ENCODE data around the gene SLC51B.
"Not testable (repeated sequence)": the region's sequence is repeated elsewhere in the genome, so short reads cannot be mapped to it uniquely, and the experiment has no call there.

Gene SLC51B

DNA sequence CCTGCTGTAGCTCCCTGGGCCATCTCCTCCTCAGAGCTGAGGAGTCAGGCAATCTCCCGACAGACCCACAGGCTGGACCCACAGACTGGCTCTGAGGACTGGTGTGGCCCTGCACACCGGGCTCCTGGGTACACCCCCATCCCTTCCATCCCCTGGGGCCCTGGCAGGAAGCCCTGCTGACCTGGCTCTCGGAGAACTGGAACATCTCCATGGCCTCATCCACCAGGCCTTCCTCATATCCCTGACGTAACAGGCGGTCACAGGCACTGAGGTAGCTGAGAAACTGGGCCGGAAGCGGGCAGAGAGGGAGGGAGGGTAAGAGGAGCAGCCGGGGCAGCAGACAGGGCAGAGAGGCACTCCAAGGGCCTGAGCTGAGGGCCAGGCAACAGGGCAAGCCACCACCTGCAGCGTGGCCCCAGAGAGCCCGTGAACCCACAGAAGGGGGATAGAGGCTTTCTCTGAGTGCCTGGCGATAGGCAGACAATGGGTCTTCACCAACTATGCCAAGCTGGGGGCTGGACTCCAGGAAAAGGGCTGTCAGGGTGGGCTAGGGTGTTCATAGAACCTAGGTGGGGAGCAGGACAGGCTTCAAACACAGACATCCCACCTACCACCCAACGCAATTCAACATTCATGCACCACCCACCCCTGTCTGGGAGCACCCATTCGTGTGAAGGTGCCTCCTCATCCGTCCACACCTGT lies 49.3 kb downstream of the SLC51B start:
- in situ Hi-C loops (cut with HindIII; ENCODE audit: low sequenced_read_pairs): no loop called here
- no peak for DNase-seq (ENCODE audit: low read depth)
- TF ChIP-seq, protein P1, sequence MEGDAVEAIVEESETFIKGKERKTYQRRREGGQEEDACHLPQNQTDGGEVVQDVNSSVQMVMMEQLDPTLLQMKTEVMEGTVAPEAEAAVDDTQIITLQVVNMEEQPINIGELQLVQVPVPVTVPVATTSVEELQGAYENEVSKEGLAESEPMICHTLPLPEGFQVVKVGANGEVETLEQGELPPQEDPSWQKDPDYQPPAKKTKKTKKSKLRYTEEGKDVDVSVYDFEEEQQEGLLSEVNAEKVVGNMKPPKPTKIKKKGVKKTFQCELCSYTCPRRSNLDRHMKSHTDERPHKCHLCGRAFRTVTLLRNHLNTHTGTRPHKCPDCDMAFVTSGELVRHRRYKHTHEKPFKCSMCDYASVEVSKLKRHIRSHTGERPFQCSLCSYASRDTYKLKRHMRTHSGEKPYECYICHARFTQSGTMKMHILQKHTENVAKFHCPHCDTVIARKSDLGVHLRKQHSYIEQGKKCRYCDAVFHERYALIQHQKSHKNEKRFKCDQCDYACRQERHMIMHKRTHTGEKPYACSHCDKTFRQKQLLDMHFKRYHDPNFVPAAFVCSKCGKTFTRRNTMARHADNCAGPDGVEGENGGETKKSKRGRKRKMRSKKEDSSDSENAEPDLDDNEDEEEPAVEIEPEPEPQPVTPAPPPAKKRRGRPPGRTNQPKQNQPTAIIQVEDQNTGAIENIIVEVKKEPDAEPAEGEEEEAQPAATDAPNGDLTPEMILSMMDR (IDR thresholded peaks at IDR 0.05; ENCODE audit: low read depth, low read length, missing control alignments): no peak
- no peak overlapping the region for H3K4me3 ChIP-seq (ENCODE audit: low read depth, low read length)

DNA sequence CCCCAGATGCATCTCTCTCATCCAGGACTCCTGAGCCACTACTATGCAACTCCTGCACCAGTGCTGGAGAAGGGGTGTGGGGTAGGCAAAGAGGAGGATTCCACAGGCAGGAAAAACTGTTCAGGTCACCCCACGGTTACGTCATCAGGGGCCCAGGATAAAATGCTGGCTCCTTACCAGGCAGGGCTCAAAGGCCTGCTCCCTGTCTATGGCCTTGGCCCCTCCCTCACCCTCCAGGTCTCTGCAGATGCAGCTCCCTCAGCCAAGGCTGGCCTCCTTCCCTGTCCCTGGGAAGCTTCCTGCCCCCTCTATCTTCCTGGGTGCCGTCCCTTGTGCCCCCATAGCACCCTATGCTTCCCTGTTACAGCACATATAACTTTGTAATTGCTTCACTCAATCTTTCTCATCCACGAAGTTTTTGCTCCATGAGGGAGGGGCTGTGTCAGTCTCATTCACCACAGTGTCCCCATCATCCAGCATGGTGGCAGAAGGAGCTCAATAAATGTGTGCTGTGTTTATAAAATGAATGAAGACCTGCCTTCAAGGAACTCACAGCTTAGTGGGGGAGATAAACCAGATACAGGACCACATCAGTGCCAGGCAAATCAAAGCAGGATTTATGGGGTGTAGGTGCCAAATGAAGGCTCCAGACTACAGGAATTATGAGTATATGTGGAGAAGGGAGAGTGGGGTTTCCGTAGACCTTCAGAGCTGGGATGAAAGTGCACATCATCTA lies 50.0 kb downstream of the SLC51B start:
- TF ChIP-seq, protein P1 (IDR thresholded peaks at IDR 0.05; ENCODE audit: low read depth, low read length, missing control alignments): no peak
- no peak for DNase-seq (ENCODE audit: low read depth)
- in situ Hi-C loops (cut with HindIII; ENCODE audit: low sequenced_read_pairs): no loop called here
- no peak overlapping the region for H3K4me3 ChIP-seq (ENCODE audit: low read depth, low read length)

DNA sequence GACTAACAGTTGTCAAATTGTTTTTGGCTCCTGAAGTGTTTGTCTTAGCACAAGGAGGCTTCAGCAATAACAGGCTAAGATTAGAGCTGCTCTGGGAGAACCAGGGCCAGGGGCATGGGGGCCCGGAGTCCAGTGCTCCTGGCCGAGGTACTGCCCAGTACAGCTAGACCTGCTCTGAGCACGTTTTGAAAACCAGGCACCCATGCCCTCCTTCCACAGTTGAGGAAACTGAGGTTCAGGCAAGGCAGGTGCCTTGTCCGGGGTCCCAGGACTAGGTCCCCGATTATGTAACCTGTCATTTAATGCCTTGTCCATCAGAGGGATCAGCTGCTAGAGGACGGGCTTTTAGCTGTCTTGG lies 50.5 kb downstream of the SLC51B start:
- TF ChIP-seq, protein P1 (IDR thresholded peaks at IDR 0.05; ENCODE audit: low read depth, low read length, missing control alignments): no peak
- no peak for DNase-seq (ENCODE audit: low read depth)
- H3K4me3 ChIP-seq (ENCODE audit: low read depth, low read length): no peak overlapping the region
- in situ Hi-C loops (cut with HindIII; ENCODE audit: low sequenced_read_pairs): no loop called here

DNA sequence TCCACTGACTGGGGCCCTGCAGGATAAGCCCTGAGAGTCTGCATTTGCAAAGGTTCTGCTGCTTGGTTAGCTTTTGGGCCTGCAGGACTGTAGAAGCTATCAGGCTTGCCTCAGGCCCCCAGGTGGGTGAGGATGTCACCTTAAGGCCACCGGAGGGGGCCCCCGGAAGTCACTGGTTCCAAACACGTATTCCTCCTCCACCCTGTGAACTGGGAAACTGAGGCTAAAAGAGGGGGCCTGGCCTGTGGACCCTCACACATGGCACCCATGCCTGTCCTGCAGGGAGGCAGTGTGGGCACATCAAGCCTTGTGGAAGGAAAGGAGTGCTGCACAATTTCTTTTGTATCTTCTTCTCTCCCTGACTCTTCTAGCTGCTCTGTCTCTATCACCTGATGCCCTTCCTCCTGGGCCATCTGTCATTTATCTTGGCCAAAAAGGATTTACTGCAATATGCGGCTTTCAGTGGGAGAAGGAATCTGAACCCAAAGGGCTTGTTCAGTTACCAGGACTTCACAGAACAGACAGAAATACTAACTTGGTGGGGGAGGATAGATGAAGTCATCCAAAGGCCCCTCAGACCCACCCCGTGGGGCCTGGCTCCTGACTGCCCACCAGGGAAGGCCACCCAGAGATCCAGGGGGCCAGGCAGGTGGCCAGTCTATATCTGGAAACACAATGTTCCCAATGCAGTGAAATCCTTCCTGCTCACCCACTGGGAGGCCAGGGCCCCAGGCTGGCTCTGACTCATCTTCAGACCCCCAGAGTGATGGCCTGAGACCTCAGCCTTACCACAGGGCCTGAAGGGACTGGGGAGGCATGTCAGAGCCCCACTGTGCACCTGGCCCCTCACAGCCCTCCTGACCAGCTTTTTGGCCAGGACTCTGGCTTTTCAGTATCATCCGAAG lies 51.5 kb downstream of the SLC51B start:
- TF ChIP-seq, protein P1 (IDR thresholded peaks at IDR 0.05; ENCODE audit: low read depth, low read length, missing control alignments): no peak
- in situ Hi-C loops (cut with HindIII; ENCODE audit: low sequenced_read_pairs): no loop called here
- no peak for DNase-seq (ENCODE audit: low read depth)
- no peak overlapping the region for H3K4me3 ChIP-seq (ENCODE audit: low read depth, low read length)

DNA sequence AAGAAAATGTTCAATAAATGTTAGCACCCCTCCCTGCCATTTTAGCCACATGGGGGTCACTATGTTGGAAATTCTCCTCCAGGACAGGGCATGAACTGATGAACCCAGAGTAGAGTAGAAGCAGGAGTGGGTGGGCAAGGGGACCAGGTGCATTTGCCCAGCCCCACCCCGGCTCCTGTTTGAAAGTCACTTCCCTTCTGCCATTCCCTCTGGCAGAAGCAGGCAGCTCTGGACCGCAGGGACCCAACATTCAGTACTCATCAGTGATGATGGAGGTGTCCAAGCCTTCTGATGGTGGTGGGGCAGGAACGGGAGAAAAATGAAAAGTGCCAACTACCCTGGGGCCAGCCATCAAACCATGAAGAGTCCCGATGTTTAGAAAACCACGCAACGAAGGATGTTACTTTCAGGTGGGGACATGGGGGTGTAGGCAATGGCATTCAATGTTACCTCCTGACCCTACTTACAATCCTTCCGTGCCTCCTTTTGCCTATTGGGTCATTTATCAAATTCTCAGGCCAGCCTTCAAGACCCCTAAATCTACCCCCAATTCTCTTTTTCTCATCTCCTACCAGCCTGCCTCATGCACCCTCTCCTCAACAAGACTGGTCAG lies 52.6 kb downstream of the SLC51B start:
- H3K4me3 ChIP-seq (ENCODE audit: low read depth, low read length): no peak overlapping the region
- TF ChIP-seq, protein P1 (IDR thresholded peaks at IDR 0.05; ENCODE audit: low read depth, low read length, missing control alignments): no peak
- no peak for DNase-seq (ENCODE audit: low read depth)
- in situ Hi-C loops (cut with HindIII; ENCODE audit: low sequenced_read_pairs): no loop called here

DNA sequence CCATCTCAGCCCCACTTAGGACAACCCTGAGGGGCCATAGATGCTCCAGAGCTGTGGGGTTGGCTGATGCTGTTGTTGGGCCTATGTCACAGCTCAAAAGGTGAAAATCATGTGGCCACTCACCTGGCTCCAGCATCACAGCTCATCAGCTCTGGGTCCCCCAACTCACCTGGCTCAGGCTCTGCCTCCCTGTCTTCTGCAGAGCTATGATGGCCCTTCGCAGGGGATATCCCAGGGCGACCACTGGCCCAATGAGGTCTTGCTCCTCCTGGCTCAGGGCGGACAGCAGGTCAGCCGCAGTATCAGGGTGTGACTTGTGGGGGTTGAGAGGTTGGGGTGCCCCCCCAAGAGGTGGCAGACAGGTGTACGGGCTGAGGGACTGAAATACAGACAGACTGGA lies 54.1 kb downstream of the SLC51B start:
- no peak for DNase-seq (ENCODE audit: low read depth)
- no peak overlapping the region for H3K4me3 ChIP-seq (ENCODE audit: low read depth, low read length)
- TF ChIP-seq, protein P1 (IDR thresholded peaks at IDR 0.05; ENCODE audit: low read depth, low read length, missing control alignments): no peak
- in situ Hi-C loops (cut with HindIII; ENCODE audit: low sequenced_read_pairs): no loop called here

DNA sequence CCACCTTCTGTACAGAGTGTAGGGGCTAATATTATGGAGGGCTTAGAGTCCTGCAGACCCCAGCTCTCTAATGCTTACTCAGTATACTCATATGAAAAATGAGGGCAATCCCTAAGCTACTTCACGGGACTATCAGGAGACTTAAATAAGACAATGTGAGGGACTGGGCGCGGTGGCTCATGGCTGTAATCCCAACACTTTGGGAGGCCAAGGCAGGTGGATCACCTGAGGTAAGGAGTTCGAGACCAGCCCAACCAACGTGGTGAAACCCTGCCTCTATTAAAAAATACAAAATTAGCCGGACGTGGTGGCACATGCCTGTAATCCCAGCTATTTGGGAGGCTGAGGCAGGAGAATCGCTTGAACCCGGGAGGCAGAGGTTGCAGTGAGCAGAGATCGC lies 54.6 kb downstream of the SLC51B start:
- H3K4me3 ChIP-seq (ENCODE audit: low read depth, low read length); DNase-seq (ENCODE audit: low read depth): not testable (repeated sequence)
- in situ Hi-C loops (cut with HindIII; ENCODE audit: low sequenced_read_pairs): loop anchor here (5.0 kb wide), 1 partner anchor 62 kb away; no protein-coding TSS in a partner anchor
